Panc1 (cell line): ENCODE measurements around the gene CABP4. TPM values are rescaled to one million over a fixed set of nuclear protein-coding genes. Genes with fewer than 3 reads are reported as not detected.

ENCODE experiments used
- ATAC-seq: fragments of 200-7000 bp; cut with Tn5 transposase; 2 replicates; pipeline ENCODE4 v1.9.1; 2020; ENCODE audit warnings: mild to moderate bottlenecking, moderate library complexity
- BruUV-seq: library from RNA; stranded (reverse); fragments of 400-500 nt; replicated peaks from 2 replicates; lab custom pipeline; 2021; lab: Mats Ljungman, UMichigan
- CTCF ChIA-PET: fragments of 300-600 bp; sonication (Branson Sonifier 250); formaldehyde crosslinking; loops from one replicate; lab custom pipeline; 2022; ENCODE audit warnings: antibody characterized with exemption; lab: Charles Lee
- POLR2A ChIA-PET: fragments of 300-600 bp; sonication (Branson Sonifier 250); formaldehyde crosslinking; loops from one replicate; lab custom pipeline; 2022; ENCODE audit warnings: antibody characterized with exemption; lab: Charles Lee
- DNase-seq: peaks from one replicate; pipeline ENCODE4 v3.0.0-alpha.2; 2010; ENCODE audit warnings: low read depth, low spot score
- H3K27ac ChIP-seq: 2 replicates; pipeline ENCODE4 v1.5.1; 2011; ENCODE audit warnings: mild to moderate bottlenecking, low read length, inconsistent platforms
- H3K27me3 ChIP-seq: fragments of 200-500 bp; sonication (Bioruptor generic); 2 replicates; pipeline ENCODE4 v1.6.0; 2014; ENCODE audit warnings: low read length, inconsistent platforms; ENCODE audit not compliant: control insufficient read depth, insufficient read depth
- H3K36me3 ChIP-seq: fragments of 200-500 bp; sonication (Bioruptor generic); 2 replicates; pipeline ENCODE4 v1.5.1; 2014; ENCODE audit warnings: inconsistent platforms, mild to moderate bottlenecking, low read length, moderate library complexity; ENCODE audit not compliant: control insufficient read depth, insufficient read depth
- H3K4me1 ChIP-seq: 2 replicates; pipeline ENCODE4 v1.5.1; 2011; ENCODE audit warnings: inconsistent platforms, mild to moderate bottlenecking, low read length, moderate library complexity; ENCODE audit not compliant: control insufficient read depth, insufficient read depth
- H3K4me3 ChIP-seq, 2 experiments: 2 replicates each; pipeline ENCODE4 v1.5.1; 2011 to 2012; ENCODE audit warnings: low read depth in 2 of 2, low read length in 2 of 2, mild to moderate bottlenecking in 2 of 2, inconsistent platforms in 1 of 2, moderate library complexity in 1 of 2
- H3K9me3 ChIP-seq: fragments of 200-500 bp; sonication (Bioruptor generic); 2 replicates; pipeline ENCODE4 v1.5.1; 2014; ENCODE audit warnings: low read depth, mild to moderate bottlenecking, inconsistent platforms, low read length, moderate library complexity; ENCODE audit not compliant: control insufficient read depth, insufficient read depth
- POLR2AphosphoS5 ChIP-seq: IDR thresholded peaks from 2 replicates; pipeline ENCODE4 v1.6.1; 2012; ENCODE audit warnings: mild to moderate bottlenecking, low read depth, low read length, moderate library complexity
- SIN3A ChIP-seq: IDR thresholded peaks from 2 replicates; pipeline ENCODE4 v1.6.1; 2012; ENCODE audit warnings: low read depth, mild to moderate bottlenecking, low read length, moderate library complexity, borderline replicate concordance; ENCODE audit not compliant: insufficient read depth
- TCF7L2 ChIP-seq: IDR thresholded peaks from 2 replicates; pipeline ENCODE4 v1.6.1; 2011; ENCODE audit warnings: mild to moderate bottlenecking, low read depth, low read length, inconsistent platforms
- in situ Hi-C: cut with HindIII; loops from 2 replicates; pipeline ENCODE4 v1.10.0; 2016; ENCODE audit warnings: low sequenced_read_pairs, low pct_unique_long_range_greater_than_20kb
- intact Hi-C: fragments of 100-400 bp; cut with micrococcal nuclease; formaldehyde crosslinking; loops from one replicate; pipeline ENCODE4 v1.10.0; 2022; ENCODE audit not compliant: unreplicated experiment
- total RNA-seq: library from RNA; stranded (reverse); gene quantifications from one replicate; pipeline ENCODE4 v1.2.1, GENCODE V29; 2021; ENCODE audit not compliant: unreplicated experiment
- TF ChIP-seq, protein P1 (sequence below): fragments of 450-650 bp; IDR thresholded peaks from 2 replicates; pipeline ENCODE4 v1.5.1; 2017; ENCODE audit warnings: mild to moderate bottlenecking
- TF ChIP-seq, protein P2 (sequence below), 2 experiments: IDR thresholded peaks; 2 replicates each; pipeline ENCODE4 v1.6.1; 2011 to 2012; ENCODE audit warnings: low read depth in 2 of 2, control low read depth in 1 of 2, low read length in 1 of 2, mild to moderate bottlenecking in 1 of 2, moderate library complexity in 1 of 2; ENCODE audit not compliant: insufficient read depth in 1 of 2

The CABP4 gene
- total RNA-seq, 1 experiment from 2014 or later: not detected

DNA sequence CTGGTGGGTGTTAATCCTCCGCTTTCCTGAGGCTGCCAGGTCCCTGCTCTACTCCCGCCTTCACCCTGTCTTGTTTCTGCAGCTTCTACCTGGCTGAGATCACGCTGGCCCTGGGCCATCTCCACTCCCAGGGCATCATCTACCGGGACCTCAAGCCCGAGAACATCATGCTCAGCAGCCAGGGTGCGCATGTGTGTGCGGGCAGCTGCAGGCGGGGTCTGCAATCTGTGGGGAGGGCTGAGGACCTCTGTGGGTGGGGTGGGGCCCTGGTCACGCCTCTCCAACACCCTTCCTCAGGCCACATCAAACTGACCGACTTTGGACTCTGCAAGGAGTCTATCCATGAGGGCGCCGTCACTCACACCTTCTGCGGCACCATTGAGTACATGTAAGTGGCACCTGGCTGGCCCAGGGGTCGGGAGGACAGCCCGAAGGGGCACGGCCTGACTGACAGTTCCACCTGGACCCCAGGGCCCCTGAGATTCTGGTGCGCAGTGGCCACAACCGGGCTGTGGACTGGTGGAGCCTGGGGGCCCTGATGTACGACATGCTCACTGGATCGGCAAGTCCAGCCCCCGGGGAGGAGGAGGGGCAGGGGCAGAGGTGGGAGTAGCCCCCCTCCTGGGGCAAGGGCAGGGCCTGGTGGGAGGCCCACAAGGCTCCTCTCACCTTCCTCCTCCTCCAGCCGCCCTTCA is 22.4 kb upstream of the CABP4 start:
- ChIA-PET CTCF (interaction anchor here (1.7 kb wide), 1 partner anchor 31 kb away, joined by 5 read pairs; the partner anchor contains the start of gene PPP1CA), POLR2A (no interaction called here)
- DNase-seq: no peak

DNA sequence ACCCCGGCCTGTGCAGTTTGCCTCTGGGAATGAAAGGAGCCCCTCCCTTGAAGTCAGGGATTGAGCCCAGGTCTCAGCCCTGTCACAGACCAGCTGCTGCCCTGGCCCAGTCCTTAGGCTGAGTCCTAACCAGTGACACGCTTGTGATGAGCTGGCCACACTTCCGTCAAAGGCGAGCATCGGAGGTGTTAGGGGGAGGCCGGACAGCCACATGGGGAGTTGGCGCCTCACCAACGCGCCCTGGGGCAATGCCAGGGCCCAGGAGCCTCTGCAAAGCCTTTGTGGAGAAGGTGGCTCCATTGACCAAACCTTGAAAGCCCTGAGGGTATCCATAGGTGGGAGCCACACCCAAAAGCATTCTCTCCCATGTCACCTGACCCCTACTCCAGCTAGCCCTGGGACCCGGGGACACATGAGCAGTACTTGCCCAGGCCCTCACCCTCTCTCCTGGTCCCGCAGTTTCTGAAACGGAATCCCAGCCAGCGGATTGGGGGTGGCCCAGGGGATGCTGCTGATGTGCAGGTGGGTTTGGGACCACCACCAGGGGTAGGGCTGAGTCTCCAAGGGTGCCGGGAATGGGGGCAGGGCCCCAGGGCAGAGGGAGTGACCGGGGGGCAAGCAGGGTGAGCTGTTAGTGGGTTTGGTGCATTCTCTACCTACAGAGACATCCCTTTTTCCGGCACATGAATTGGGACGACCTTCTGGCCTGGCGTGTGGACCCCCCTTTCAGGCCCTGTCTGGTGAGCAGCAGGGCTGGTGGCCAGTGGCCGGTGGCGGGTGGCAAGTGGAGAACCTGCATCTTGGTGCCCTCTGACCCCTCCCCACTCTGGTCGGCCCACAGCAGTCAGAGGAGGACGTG is 21.4 kb upstream of the CABP4 start:
- no peak for ATAC-seq
- intact Hi-C loops: no loop called here
- Histone ChIP-seq H3K27me3 (no peaks in the 10 kb centered on the region), H3K27ac (no peak overlapping the region), H3K4me3 (no peak overlapping the region), H3K4me1 (peaks cover 48% of the 10 kb centered on the region), H3K9me3 (no peaks in the 10 kb centered on the region), H3K36me3 (no peaks in the 10 kb centered on the region; the same call in 1 of the 2 replicates)
- BruUV-seq: no TSS peak
- POLR2A ChIA-PET: no interaction called here
- TF ChIP-seq SIN3A (no peak), TCF7L2 (no peak), POLR2AphosphoS5 (no peak)
- TF ChIP-seq, protein P1, sequence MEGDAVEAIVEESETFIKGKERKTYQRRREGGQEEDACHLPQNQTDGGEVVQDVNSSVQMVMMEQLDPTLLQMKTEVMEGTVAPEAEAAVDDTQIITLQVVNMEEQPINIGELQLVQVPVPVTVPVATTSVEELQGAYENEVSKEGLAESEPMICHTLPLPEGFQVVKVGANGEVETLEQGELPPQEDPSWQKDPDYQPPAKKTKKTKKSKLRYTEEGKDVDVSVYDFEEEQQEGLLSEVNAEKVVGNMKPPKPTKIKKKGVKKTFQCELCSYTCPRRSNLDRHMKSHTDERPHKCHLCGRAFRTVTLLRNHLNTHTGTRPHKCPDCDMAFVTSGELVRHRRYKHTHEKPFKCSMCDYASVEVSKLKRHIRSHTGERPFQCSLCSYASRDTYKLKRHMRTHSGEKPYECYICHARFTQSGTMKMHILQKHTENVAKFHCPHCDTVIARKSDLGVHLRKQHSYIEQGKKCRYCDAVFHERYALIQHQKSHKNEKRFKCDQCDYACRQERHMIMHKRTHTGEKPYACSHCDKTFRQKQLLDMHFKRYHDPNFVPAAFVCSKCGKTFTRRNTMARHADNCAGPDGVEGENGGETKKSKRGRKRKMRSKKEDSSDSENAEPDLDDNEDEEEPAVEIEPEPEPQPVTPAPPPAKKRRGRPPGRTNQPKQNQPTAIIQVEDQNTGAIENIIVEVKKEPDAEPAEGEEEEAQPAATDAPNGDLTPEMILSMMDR: no peak
- TF ChIP-seq, protein P2, sequence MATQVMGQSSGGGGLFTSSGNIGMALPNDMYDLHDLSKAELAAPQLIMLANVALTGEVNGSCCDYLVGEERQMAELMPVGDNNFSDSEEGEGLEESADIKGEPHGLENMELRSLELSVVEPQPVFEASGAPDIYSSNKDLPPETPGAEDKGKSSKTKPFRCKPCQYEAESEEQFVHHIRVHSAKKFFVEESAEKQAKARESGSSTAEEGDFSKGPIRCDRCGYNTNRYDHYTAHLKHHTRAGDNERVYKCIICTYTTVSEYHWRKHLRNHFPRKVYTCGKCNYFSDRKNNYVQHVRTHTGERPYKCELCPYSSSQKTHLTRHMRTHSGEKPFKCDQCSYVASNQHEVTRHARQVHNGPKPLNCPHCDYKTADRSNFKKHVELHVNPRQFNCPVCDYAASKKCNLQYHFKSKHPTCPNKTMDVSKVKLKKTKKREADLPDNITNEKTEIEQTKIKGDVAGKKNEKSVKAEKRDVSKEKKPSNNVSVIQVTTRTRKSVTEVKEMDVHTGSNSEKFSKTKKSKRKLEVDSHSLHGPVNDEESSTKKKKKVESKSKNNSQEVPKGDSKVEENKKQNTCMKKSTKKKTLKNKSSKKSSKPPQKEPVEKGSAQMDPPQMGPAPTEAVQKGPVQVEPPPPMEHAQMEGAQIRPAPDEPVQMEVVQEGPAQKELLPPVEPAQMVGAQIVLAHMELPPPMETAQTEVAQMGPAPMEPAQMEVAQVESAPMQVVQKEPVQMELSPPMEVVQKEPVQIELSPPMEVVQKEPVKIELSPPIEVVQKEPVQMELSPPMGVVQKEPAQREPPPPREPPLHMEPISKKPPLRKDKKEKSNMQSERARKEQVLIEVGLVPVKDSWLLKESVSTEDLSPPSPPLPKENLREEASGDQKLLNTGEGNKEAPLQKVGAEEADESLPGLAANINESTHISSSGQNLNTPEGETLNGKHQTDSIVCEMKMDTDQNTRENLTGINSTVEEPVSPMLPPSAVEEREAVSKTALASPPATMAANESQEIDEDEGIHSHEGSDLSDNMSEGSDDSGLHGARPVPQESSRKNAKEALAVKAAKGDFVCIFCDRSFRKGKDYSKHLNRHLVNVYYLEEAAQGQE (IDR thresholded peaks at IDR 0.05; ENCODE audit: insufficient read depth in 1 of 2, low read depth in 2 of 2, low read length in 1 of 2): no peak
- in situ Hi-C loops: no loop called here
- CTCF ChIA-PET: no interaction called here
- DNase-seq: no peak

More for the DNA sequence above, 22.4 kb upstream of the CABP4 start:
- BruUV-seq: no TSS peak
- no peak overlapping the region for H3K27ac ChIP-seq
- H3K27me3 ChIP-seq: no peaks in the 10 kb centered on the region
- intact Hi-C loops (no loop called here), in situ Hi-C loops (no loop called here)
- TF ChIP-seq POLR2AphosphoS5 (no peak), SIN3A (no peak), TCF7L2 (no peak)
- TF ChIP-seq, protein P1: no peak
- TF ChIP-seq, protein P2 (IDR thresholded peaks at IDR 0.05; ENCODE audit: insufficient read depth in 1 of 2, low read depth in 2 of 2, low read length in 1 of 2): no peak
- H3K4me1 ChIP-seq: peaks cover 39% of the 10 kb centered on the region
- H3K4me3 ChIP-seq: no peak overlapping the region
- ATAC-seq: no peak
- no peaks in the 10 kb centered on the region for H3K9me3 ChIP-seq
- no peaks in the 10 kb centered on the region; the same call in 1 of the 2 replicates for H3K36me3 ChIP-seq
